HG03469 (cell line): Measurements from ENCODE around the gene ATP5MC3.
"Not testable (repeated sequence)": the region's sequence is repeated elsewhere in the genome, so short reads cannot be mapped to it uniquely, and the experiment has no call there.

ENCODE experiments used
- ATAC-seq: cut with Tn5 transposase; IDR thresholded peaks from one replicate; pipeline ENCODE4 v1.9.1; 2021; ENCODE audit warnings: mild to moderate bottlenecking, moderate library complexity, moderate number of reproducible peaks; ENCODE audit not compliant: unreplicated experiment

ATP5MC3 gene

GRCh38 chr2:175181104-175181876 is at the start of gene ATP5MC3:
TSS of gene ATP5MC3 (minus strand) at chr2:175181710. CDS start at chr2:175181393, 317 bp downstream.
- peak; percentile 82 for ATAC-seq

- ATAC-seq, result not testable (repeated sequence)
Observed at GRCh38 chr2:175228601-175229000, 47.1 kb upstream of the ATP5MC3 start.

GRCh38 chr2:175228179-175228578 is 46.7 kb upstream of the ATP5MC3 start:
- no peak for ATAC-seq

- ATAC-seq, result no peak
Observed at GRCh38 chr2:175227393-175227792, 45.9 kb upstream of the ATP5MC3 start.

GRCh38 chr2:175220075-175220474 is 38.6 kb upstream of the ATP5MC3 start:
- no peak for ATAC-seq

- ATAC-seq, result no peak
Observed at GRCh38 chr2:175218551-175218950, 37.0 kb upstream of the ATP5MC3 start.

- no peak for ATAC-seq
Observed at GRCh38 chr2:175207741-175208438, 26.4 kb upstream of the ATP5MC3 start.

- no peak for ATAC-seq
Observed at GRCh38 chr2:175206866-175207265, 25.4 kb upstream of the ATP5MC3 start.

GRCh38 chr2:175205523-175205922 is 24.0 kb upstream of the ATP5MC3 start:
- ATAC-seq, result no peak

- ATAC-seq, result peak; percentile 76
Observed at GRCh38 chr2:175203621-175204496, 22.3 kb upstream of the ATP5MC3 start.

GRCh38 chr2:175195012-175195411 is 13.5 kb upstream of the ATP5MC3 start:
- ATAC-seq, result no peak

- ATAC-seq, result no peak
Observed at GRCh38 chr2:175188761-175189160, 7.3 kb upstream of the ATP5MC3 start.

GRCh38 chr2:175187378-175187777 is 5.9 kb upstream of the ATP5MC3 start:
- ATAC-seq, result peak; percentile 62

- ATAC-seq, result no peak
Observed at GRCh38 chr2:175183674-175184073, 2.2 kb upstream of the ATP5MC3 start.

GRCh38 chr2:175181877-175182308 is 383 bp upstream of the ATP5MC3 start:
- no peak for ATAC-seq

- peak; percentile 30 for ATAC-seq
Observed at GRCh38 chr2:175180701-175181103, 808 bp downstream of the ATP5MC3 start.

- no peak for ATAC-seq
Observed at GRCh38 chr2:175176624-175177023, 4.9 kb downstream of the ATP5MC3 start.

GRCh38 chr2:175175896-175176295 is 5.6 kb downstream of the ATP5MC3 start:
- no peak for ATAC-seq

GRCh38 chr2:175175320-175175719 is 6.2 kb downstream of the ATP5MC3 start:
- ATAC-seq, result no peak

GRCh38 chr2:175170659-175171304 is 10.7 kb downstream of the ATP5MC3 start:
- no peak for ATAC-seq

GRCh38 chr2:175169191-175169590 is 12.3 kb downstream of the ATP5MC3 start:
- ATAC-seq, result no peak
